Rectal smooth muscle tissue (tissue), 1 donor: ENCODE measurements around the gene PCMT1.
"Not testable (repeated sequence)": the region's sequence is repeated elsewhere in the genome, so short reads cannot be mapped to it uniquely, and the experiment has no call there.

ENCODE experiments used
- H3K27ac ChIP-seq: one replicate; pipeline ENCODE4 v1.7.0; 2013; ENCODE audit warnings: low read depth, low read length, inconsistent platforms
- H3K27me3 ChIP-seq: one replicate; pipeline ENCODE4 v1.7.0; 2013; ENCODE audit warnings: low read length; ENCODE audit not compliant: control insufficient read depth, insufficient read depth
- H3K36me3 ChIP-seq: one replicate; pipeline ENCODE4 v1.7.0; 2013; ENCODE audit warnings: low read length; ENCODE audit not compliant: control insufficient read depth, insufficient read depth
- H3K4me1 ChIP-seq: one replicate; pipeline ENCODE4 v1.7.0; 2013; ENCODE audit warnings: low read length; ENCODE audit not compliant: control insufficient read depth, insufficient read depth
- H3K4me3 ChIP-seq: one replicate; pipeline ENCODE4 v1.7.0; 2013; ENCODE audit warnings: low read length
- H3K9ac ChIP-seq: one replicate; pipeline ENCODE4 v1.7.0; 2013; ENCODE audit warnings: low read length

The PCMT1 gene

DNA sequence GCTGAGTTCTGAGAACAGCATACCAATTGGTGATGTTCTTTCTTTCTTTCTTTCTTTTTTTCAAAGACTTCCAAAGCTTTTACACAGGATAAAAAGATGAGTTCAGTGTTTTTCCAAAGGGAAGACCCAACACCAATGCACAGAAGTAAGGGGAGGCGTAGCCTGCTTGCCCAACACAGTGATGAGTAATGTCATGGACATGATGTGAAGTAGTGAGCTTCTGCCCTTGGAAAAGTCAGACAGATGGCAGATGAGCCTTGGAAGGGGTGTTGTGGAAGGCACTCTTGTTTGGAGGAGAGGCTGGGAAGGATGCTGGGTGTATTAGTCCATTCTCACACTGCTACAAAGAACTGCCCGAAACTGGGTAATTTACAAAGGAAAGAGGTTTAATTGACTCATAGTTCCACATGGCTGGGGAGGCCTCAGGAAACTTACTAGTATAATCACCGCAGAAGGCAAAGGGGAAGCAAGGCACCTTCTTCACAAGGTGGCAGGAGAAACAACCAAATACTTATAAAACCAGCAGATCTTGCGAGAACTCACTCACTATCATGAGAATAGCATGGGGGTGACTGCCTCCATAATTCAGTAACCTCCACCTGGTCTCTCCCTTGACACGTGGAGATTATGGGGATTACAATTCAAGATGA is 102.0 kb downstream of the PCMT1 start:
- H3K27ac ChIP-seq = no peak overlapping the region
- H3K4me3 ChIP-seq = no peak overlapping the region
- no peaks in the 10 kb centered on the region for H3K27me3 ChIP-seq
- no peak overlapping the region for H3K9ac ChIP-seq
- no peaks in the 10 kb centered on the region for H3K36me3 ChIP-seq
- no peaks in the 10 kb centered on the region for H3K4me1 ChIP-seq

DNA sequence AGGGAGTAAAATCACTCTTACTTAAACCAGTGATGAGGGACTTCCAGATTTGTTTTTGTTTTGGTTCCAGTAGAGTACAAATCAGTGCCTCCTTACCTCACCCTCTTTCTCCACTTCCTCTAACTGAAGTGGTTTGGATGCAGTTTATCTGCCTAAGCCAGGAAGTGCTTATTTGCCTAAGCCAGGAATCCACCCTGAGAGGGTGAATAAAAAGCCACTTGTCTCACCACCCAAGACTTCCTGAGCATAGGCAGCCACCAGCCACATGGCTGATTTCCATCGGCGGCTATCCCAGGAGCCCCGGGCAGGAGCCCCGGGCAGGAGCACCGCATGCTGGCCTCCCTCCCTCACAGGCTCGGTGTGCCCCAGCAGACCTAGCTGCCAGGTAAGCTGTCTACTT is 102.6 kb downstream of the PCMT1 start:
- no peaks in the 10 kb centered on the region for H3K27me3 ChIP-seq
- no peak overlapping the region for H3K27ac ChIP-seq
- H3K9ac ChIP-seq = no peak overlapping the region
- no peaks in the 10 kb centered on the region for H3K36me3 ChIP-seq
- no peaks in the 10 kb centered on the region for H3K4me1 ChIP-seq
- H3K4me3 ChIP-seq = no peak overlapping the region

DNA sequence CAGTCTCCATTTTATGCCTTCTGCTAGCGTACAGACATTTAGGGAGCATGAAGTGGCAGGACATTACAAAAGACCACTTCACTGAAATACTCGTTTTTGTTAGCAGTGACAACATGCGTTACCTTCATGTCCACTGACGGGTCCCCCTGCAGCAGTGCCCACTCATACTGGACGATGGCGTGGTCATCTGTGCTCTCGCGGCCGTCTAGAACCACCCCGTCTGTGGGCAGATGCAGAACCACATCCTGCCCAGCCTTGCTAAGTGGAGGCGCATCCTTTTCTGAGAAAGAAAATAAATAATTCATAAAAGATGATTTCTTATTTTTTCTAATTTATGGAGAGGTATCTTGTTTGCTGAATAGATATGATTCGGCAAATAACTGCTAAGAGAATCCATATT is 103.3 kb downstream of the PCMT1 start:
- Histone ChIP-seq H3K4me3 (no peak overlapping the region), H3K27ac (no peak overlapping the region), H3K36me3 (no peaks in the 10 kb centered on the region), H3K9ac (no peak overlapping the region), H3K4me1 (no peaks in the 10 kb centered on the region), H3K27me3 (no peaks in the 10 kb centered on the region)

DNA sequence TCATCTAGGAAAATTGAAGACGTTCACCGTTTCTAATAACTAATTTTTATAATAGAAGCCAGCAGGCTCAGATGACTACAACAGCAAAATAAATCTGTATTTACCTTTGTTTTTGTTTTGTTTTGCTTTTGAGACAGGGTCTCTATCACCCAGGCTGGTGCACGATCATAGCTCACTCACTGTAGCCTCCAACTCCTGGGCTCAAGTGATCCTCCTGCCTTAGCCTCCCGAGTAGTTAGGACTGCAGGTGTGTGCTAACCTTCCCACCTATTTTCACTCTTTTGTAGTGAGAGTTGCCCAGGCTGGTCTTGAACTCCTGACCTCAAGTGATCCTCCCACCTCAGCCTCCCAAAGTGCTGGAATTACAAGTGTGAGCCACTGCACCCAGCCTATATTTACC is 104.5 kb downstream of the PCMT1 start:
- H3K9ac ChIP-seq, H3K27ac ChIP-seq, H3K36me3 ChIP-seq, H3K4me1 ChIP-seq, H3K27me3 ChIP-seq, H3K4me3 ChIP-seq: not testable (repeated sequence)

DNA sequence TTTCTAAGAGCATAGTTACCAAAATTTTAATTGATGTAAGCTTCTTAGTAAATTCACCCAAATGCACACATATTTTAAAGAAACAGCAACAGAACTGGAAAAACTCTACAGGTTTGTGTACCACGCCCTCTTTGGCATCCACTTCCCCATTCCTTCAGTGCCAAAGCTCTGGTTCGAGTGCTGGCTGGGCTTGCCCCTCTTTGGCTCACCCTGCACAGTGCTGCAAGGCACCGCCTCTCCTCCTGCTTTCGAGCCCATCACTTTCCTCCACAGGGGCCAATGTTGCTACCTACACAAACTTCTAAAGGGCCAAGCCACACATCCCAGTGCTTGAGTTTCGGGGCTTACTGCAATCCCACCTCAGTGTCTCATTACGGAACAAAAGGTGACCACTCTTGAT is 105.0 kb downstream of the PCMT1 start:
- Histone ChIP-seq H3K4me3 (no peak overlapping the region), H3K36me3 (no peaks in the 10 kb centered on the region), H3K27ac (no peak overlapping the region), H3K9ac (no peak overlapping the region), H3K4me1 (no peaks in the 10 kb centered on the region), H3K27me3 (no peaks in the 10 kb centered on the region)

DNA sequence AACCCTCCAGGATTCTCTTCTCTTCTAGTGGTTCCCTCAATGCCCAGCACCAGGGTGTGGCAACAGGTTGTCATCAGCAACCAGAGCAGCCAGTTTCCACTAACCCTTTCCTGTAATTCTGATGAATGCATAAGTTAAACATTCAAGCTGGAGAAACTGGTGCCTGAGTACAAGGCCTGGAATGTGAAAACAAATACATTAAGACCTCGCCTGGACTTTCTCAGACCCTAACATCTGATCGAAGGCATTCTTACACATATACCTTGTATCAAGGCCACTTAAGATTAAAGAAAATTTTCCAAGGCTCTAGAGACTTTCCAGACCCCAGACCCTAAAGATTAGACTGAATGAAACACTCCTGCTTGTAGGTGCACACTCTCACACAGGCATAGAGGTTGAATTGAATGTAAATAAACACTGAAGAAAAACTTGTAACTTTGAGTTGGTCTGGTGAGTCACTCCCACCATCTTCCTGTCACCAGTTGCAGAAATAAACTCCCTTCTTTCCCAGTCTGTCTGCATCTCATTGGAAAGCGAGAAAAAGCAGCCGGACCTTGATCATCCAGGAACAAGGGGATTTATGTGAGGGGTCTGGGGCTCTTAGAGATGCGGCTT is 105.6 kb downstream of the PCMT1 start:
- no peaks in the 10 kb centered on the region for H3K27me3 ChIP-seq
- H3K9ac ChIP-seq = no peak overlapping the region
- H3K4me1 ChIP-seq = no peaks in the 10 kb centered on the region
- no peak overlapping the region for H3K27ac ChIP-seq
- H3K4me3 ChIP-seq = no peak overlapping the region
- H3K36me3 ChIP-seq = no peaks in the 10 kb centered on the region

DNA sequence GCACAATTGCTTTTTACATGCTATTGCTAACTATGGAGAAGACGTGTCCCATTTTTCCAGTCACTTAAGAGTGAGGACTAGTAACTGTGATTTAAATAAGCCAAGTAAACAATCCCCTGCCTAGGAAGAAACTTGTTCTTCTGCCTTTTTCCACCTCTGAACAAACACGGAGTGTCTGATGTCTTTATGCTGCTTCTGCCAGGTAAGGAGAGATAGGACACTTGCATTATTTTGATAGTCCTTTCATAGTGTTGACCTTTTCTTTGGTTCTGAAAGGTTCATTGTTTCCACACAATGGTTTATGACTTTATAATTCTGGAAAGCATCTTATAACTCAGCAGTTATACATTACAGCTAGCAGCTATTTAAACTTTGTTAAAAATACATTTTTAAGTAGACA is 106.2 kb downstream of the PCMT1 start:
- no peak overlapping the region for H3K9ac ChIP-seq
- no peaks in the 10 kb centered on the region for H3K4me1 ChIP-seq
- no peak overlapping the region for H3K27ac ChIP-seq
- no peak overlapping the region for H3K4me3 ChIP-seq
- no peaks in the 10 kb centered on the region for H3K27me3 ChIP-seq
- H3K36me3 ChIP-seq = no peaks in the 10 kb centered on the region

DNA sequence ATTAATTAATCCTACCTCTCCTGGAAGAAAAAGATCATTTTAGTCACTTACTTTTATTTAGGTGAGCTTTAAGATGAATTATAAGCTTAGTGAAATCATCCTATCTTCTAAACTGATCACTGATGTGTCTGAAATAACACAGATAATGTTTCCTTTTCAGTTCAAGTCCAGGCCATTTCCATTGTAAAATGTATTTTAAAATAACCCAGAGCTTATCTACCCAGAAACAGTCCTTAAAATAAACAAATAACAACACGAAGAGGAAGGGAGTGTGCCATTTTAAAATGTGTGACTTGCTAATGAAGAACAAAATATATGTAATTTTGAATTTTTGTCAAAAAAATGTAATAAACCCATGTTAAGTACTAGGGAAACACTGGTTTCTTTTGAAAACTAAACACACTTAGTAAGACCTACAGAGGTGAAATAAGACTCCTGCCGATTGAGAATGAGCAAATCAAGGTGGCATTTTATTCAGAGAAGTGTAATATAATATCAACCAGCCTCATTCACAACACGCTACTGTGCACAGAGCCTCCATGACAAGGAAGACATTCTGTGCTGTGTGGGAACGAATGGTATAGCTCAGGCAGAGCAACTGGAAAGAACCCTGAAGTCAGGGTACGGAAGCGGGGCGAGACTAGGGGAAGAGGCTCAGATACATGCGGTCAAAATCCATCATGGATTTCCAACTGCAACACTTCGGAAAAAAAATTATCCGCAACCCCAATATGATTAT is 106.9 kb downstream of the PCMT1 start:
- Histone ChIP-seq H3K36me3 (no peaks in the 10 kb centered on the region), H3K27me3 (no peaks in the 10 kb centered on the region), H3K4me3 (no peak overlapping the region), H3K9ac (no peak overlapping the region), H3K4me1 (no peaks in the 10 kb centered on the region), H3K27ac (no peak overlapping the region)

DNA sequence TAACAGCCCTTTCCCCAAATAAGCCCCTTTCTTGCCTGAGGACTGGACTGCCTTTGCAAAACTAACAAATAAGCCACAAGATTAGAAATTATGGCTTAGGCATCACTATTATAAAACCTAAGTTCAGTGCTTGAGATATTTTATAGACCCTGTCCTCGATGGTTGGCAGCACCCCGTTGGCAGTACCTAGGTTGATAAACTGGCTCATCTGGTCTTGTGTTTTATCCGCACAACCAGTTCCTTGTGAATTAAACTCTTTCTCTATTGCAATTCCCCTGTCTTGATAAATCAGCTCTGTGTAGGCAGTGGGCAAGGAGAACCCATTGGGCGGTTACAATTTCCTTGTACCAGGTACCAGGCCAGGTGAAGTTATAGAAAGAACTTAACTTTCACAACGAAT is 108.0 kb downstream of the PCMT1 start:
- H3K4me3 ChIP-seq = no peak overlapping the region
- no peak overlapping the region for H3K27ac ChIP-seq
- no peaks in the 10 kb centered on the region for H3K36me3 ChIP-seq
- no peaks in the 10 kb centered on the region for H3K4me1 ChIP-seq
- no peaks in the 10 kb centered on the region for H3K27me3 ChIP-seq
- H3K9ac ChIP-seq = no peak overlapping the region

DNA sequence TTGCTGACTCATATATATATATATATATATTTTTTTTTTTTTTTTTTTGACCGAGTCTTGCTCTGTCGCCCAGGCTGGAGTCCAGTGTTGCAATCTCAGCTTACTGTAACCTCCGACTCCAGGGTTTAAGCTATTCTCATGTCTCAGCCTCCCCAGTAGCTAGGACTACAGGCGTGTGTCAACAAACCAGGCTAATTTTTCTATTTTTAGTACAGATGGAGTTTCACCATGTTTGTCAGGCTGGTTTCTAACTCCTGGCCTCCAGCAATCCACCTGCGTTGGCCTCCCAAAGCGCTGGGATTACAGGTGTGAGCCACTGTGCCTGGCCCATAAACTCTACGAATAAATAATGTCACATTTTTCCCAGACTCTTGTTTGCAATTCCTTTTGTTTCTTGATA is 109.8 kb downstream of the PCMT1 start:
- Histone ChIP-seq H3K9ac (no peak overlapping the region), H3K27ac (no peak overlapping the region), H3K4me3 (no peak overlapping the region), H3K4me1 (no peaks in the 10 kb centered on the region), H3K36me3 (no peaks in the 10 kb centered on the region), H3K27me3 (no peaks in the 10 kb centered on the region)

DNA sequence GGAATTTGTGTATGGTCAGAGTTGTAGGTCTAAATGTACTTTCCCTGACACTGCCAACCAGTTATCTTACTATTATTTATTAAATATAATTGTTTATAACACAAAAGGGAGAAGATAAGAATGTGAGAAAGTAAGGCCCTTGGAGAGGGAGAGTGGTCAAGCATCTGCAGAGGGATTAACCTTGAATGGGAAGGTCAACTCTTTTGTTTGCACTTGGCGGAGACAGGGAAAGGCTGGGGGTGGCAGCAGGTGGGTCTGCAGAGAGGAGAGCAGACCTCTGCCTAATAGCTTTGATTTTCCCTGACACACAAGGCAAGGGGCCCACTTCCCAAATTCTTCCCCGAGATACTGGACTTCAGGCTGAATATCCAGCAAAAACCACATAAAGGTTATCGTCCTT is 110.4 kb downstream of the PCMT1 start:
- Histone ChIP-seq H3K27ac (no peak overlapping the region), H3K4me1 (no peaks in the 10 kb centered on the region), H3K4me3 (no peak overlapping the region), H3K27me3 (no peaks in the 10 kb centered on the region), H3K36me3 (no peaks in the 10 kb centered on the region), H3K9ac (no peak overlapping the region)

DNA sequence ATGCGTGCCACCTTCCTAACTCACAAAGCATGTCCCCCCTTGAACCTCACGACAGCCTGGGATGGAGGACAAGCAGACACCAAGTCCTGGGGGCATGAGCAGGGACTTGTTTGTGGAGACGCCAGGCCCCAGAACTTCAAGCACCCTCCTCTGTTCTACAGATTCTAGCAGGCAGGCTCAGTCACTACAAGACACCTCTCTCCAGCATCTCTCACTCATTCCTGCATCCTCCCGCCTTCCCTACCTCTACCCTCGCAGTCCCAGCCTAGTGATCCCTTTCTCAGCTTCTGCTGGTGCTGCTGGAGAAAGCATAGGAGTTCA is 110.9 kb downstream of the PCMT1 start:
- Histone ChIP-seq H3K4me3 (no peak overlapping the region), H3K9ac (no peak overlapping the region), H3K4me1 (no peaks in the 10 kb centered on the region), H3K36me3 (no peaks in the 10 kb centered on the region), H3K27ac (no peak overlapping the region), H3K27me3 (no peaks in the 10 kb centered on the region)
